ENCODE results near the gene MAGI1.

The MAGI1 gene

GRCh38 chr3:65493938-65494337 lies 544.8 kb downstream of the MAGI1 start:
- no peak for TF ChIP-seq CTCF (IDR thresholded peaks at IDR 0.05; ENCODE audit: insufficient read depth, missing control alignments)
- DNase-seq (ENCODE audit: insufficient read length, low spot score), result no peak
- no peak for FAIRE-seq

- DNase-seq (ENCODE audit: insufficient read length, low spot score) (no peak), FAIRE-seq (no peak)
- no peak for TF ChIP-seq CTCF (IDR thresholded peaks at IDR 0.05; ENCODE audit: insufficient read depth, missing control alignments)
Observed at GRCh38 chr3:65493371-65493882, 545.3 kb downstream of the MAGI1 start.

GRCh38 chr3:65492249-65492648 lies 546.5 kb downstream of the MAGI1 start:
- no peak for TF ChIP-seq CTCF (IDR thresholded peaks at IDR 0.05; ENCODE audit: insufficient read depth, missing control alignments)
- FAIRE-seq, result no peak
- no peak for DNase-seq (ENCODE audit: insufficient read length, low spot score)

GRCh38 chr3:65490114-65490513 lies 548.6 kb downstream of the MAGI1 start:
- TF ChIP-seq CTCF (IDR thresholded peaks at IDR 0.05; ENCODE audit: insufficient read depth, missing control alignments), result no peak
- FAIRE-seq (no peak), DNase-seq (ENCODE audit: insufficient read length, low spot score) (no peak)

GRCh38 chr3:65489253-65489652 lies 549.5 kb downstream of the MAGI1 start:
- no peak for FAIRE-seq
- no peak for TF ChIP-seq CTCF (IDR thresholded peaks at IDR 0.05; ENCODE audit: insufficient read depth, missing control alignments)

GRCh38 chr3:65485826-65486469 lies 552.8 kb downstream of the MAGI1 start:
- DNase-seq (ENCODE audit: insufficient read length, low spot score) (no peak), FAIRE-seq (no peak)
- no peak for TF ChIP-seq CTCF (IDR thresholded peaks at IDR 0.05; ENCODE audit: insufficient read depth, missing control alignments)

More at GRCh38 chr3:65489253-65489652, 549.5 kb downstream of the MAGI1 start:
- no peak for DNase-seq (ENCODE audit: insufficient read length, low spot score)

GRCh38 chr3:65484964-65485363 lies 553.8 kb downstream of the MAGI1 start:
- no peak for TF ChIP-seq CTCF (IDR thresholded peaks at IDR 0.05; ENCODE audit: insufficient read depth, missing control alignments)
- FAIRE-seq, result no peak
- no peak for DNase-seq (ENCODE audit: insufficient read length, low spot score)

Data from D721Med (cell line).